ENCODE measurements around the gene TRIML2.

Gene TRIML2, protein sequence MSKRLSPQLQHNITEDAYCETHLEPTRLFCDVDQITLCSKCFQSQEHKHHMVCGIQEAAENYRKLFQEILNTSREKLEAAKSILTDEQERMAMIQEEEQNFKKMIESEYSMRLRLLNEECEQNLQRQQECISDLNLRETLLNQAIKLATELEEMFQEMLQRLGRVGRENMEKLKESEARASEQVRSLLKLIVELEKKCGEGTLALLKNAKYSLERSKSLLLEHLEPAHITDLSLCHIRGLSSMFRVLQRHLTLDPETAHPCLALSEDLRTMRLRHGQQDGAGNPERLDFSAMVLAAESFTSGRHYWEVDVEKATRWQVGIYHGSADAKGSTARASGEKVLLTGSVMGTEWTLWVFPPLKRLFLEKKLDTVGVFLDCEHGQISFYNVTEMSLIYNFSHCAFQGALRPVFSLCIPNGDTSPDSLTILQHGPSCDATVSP

DNA sequence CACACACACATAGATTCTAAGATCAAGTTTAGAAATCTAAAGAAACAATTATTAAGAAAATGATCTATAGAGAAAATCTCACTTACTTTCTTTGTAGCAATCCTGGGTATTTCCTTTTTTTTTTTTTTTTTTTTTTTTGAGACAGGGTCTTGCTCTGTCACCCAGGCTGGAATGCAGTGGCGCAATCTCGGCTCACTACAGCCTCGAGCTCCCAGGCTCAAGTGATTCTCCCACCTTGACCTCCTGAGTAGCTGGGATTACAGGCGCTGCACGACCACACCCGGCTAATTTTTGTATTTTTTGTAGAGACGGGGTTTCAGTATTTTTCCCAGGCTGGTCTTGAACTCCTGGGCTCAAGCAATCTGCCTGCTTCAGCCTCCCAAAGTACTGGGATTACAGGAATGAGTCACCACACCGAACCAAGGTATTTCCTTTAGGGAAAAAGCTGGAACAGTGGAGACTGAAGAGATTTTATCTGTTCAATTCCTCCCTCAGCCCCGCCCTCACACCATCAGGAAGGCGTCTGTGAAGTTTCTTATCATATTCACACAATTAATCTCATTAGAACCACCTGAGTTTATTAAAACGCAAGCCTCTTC, at the start of gene TRIML2:
Gene TRIML2, minus strand, starts transcription at position 447 of the 599 bp plus-strand sequence. CDS start 4,235 bp downstream, outside the sequence.
- no peak for DNase-seq (ENCODE audit: low spot score)

DNA sequence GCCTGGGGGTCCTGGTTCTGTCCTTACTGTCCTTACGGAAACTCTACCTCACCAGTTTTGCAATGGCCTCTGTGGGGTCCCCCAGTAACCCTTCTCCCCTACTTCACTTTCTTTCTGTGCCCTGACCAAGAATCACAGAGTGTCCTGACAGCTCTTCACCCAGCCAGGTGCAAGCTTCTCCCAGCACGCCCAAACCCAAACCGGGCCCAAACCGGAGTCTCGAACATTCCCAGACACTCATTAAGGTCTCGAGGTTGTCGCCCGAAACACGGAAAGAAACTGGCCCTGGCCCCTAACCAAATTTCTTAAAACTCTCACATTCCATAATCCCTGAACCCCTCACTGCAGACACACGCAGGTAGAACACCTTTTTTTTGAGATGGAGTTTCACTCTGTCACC, 48.9 kb upstream of the TRIML2 start:
- DNase-seq (ENCODE audit: low spot score) = no peak

- DNase-seq (ENCODE audit: low spot score) = no peak
Observed at GRCh38 chr4:188154668-188155405, 45.4 kb upstream of the TRIML2 start.

GRCh38 chr4:188147776-188148175, 38.4 kb upstream of the TRIML2 start:
- DNase-seq (ENCODE audit: low spot score) = no peak

GRCh38 chr4:188147176-188147575, 37.8 kb upstream of the TRIML2 start:
- DNase-seq (ENCODE audit: low spot score) = no peak

DNA sequence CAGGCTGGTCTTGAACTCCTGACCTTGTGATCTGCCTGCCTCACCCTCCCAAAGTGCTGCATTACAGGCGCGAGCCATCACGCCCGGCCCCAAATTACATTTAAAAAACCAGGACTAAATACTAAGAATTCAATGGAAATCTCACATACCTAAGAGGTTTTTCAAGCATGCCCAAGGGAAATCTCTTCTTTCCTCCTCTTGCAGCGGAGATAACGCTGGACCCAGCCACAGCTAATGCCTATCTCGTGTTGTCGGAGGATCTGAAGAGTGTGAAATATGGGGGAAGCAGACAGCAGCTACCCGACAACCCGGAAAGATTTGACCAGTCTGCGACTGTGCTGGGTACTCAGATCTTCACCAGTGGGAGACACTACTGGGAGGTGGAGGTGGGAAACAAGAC, 37.2 kb upstream of the TRIML2 start:
- no peak for DNase-seq (ENCODE audit: low spot score)

DNA sequence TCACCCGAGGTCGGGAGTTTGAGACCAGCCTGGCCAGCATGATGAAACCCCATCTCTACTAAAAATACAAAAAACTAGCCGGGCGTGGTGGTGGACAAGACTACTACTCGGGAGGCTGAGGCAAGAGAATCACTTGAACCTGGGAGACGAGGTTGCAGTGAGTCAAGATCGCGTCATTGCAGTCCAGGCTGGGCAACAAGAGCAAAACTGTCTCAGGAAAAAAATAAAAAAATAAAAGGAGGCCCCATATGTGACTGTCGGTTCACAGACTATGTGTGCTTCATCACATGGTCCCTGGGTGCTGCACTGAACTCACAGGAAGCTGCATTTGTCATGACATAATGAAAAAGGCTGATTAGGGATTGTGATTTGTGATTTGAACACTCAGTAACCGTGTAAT, 36.2 kb upstream of the TRIML2 start:
- no peak for DNase-seq (ENCODE audit: low spot score)

DNA sequence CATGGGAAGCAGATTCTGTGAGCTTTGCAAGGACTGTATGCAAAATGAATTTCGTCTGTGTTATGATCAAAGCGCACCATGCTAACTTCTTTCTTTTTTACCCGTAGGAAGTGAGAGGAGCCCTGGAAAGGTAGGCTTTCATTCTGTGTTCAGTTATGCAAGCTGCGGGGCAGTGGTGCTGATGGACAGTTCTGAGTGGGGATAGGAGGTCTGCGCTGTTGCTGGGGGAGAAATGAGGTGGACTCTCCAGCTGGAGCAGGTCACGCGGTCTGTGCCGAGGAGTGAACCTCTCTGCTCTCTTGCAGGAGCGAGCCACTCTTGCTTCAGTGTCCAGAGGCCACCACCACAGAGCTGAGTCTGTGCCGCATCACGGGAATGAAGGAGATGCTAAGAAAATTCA, 34.3 kb upstream of the TRIML2 start:
- DNase-seq (ENCODE audit: low spot score) = no peak

- DNase-seq (ENCODE audit: low spot score) = no peak
Observed at GRCh38 chr4:188139671-188140070, 30.3 kb upstream of the TRIML2 start.

DNA sequence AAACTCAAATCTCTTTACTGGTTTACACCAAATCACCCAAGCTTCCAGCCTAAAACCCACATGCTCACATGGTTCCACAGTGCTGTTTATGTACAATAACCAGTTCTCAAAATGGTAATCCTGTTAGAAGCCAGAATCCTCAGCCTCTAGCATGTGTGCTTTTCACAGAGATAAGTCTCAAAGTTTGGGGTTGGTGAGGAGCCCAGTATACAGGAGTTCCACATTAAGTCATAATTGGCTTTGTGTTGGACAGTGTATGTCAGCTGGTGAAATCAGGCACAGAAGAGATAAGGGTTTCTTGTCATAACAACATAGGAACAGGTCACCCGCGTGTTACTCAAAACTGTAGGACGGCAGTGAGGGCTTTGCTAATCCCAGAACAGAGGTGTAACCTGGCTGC, 29.7 kb upstream of the TRIML2 start, which contains the start of gene TRIML1:
Gene TRIML1, plus strand, starts transcription at position 301 of the 400 bp plus-strand sequence. CDS start 118 bp downstream, outside the sequence.
- DNase-seq (ENCODE audit: low spot score) = no peak

DNA sequence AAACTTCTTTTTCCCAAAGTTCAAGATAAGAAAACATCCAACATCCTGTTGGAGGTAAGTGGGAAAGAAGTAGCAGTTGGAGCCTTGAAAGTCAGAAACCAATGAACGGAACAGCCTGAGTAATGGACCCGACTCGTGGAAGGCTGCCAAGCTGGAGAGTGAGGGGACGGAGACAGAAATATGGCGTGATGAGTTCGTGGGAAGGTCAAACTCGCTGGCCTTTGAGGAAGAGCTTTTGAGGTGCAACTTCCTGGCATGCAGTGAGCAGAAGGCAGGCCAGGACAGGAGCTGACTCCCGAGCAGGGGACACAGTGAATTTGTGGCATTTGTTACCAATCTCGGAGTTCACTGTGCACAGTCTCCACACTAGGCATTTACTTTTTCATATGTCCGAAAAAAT, 28.8 kb upstream of the TRIML2 start:
- DNase-seq (ENCODE audit: low spot score) = no peak

GRCh38 chr4:188132232-188132631, 22.8 kb upstream of the TRIML2 start:
- DNase-seq (ENCODE audit: low spot score) = no peak

DNA sequence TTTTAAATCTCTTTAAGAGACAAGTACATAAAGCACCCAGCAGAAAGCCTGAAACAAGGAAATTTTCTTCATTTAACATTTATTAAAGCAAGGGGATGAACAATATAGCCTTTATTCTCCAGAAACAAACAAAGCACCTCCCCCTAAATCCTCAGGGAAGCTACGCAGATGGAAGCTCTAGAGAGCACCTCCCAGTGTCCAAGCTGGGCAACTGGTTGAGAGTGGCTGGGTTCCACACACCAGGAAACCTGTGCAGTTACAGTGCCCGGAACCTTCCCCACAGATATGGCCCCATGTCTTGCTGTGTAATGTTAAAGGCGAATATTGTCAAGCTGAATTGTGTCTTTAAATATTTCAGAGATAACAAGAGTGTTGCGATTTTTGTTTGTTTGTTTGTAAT, 21.0 kb upstream of the TRIML2 start:
- no peak for DNase-seq (ENCODE audit: low spot score)

- peak; percentile 87 for DNase-seq (ENCODE audit: low spot score)
Observed at GRCh38 chr4:188127214-188127874, 17.9 kb upstream of the TRIML2 start.

- no peak for DNase-seq (ENCODE audit: low spot score)
Observed at GRCh38 chr4:188121530-188121929, 12.1 kb upstream of the TRIML2 start.

GRCh38 chr4:188117631-188118324, 8.4 kb upstream of the TRIML2 start:
- DNase-seq (ENCODE audit: low spot score) = no peak

- DNase-seq (ENCODE audit: low spot score) = peak; percentile 35
Observed at GRCh38 chr4:188113156-188113555, 3.8 kb upstream of the TRIML2 start.

DNA sequence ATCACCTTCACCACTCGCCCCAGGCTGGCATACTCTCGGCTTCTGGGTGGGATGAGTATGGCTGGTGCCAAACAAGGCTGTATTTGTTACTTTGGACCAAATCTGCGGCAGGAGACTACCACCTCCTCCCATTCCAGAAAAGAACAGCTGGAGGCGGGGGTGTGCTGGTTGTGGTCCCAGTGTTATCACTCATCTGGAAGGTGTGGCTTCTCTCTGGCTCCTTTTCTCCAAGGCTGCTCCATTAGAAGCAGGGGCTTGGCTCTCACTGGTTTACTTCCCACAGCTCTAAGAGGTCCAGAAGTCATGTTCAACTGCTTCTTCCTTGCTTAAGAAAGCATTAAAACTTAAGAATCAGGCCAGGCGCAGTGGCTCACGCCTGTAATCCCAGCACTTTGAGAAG, 2.6 kb upstream of the TRIML2 start:
- no peak for DNase-seq (ENCODE audit: low spot score)

GRCh38 chr4:188110741-188111471, 1.5 kb upstream of the TRIML2 start:
- DNase-seq (ENCODE audit: low spot score) = no peak

GRCh38 chr4:188110036-188110435, 633 bp upstream of the TRIML2 start:
- no peak for DNase-seq (ENCODE audit: low spot score)
